HG02981 (cell line): ENCODE results near the gene SLC44A1.

Experiments
- ATAC-seq: cut with Tn5 transposase; IDR thresholded peaks from one replicate; pipeline ENCODE4 v1.9.1; 2021; ENCODE audit warnings: mild to moderate bottlenecking, moderate library complexity; ENCODE audit not compliant: unreplicated experiment

Gene SLC44A1

DNA sequence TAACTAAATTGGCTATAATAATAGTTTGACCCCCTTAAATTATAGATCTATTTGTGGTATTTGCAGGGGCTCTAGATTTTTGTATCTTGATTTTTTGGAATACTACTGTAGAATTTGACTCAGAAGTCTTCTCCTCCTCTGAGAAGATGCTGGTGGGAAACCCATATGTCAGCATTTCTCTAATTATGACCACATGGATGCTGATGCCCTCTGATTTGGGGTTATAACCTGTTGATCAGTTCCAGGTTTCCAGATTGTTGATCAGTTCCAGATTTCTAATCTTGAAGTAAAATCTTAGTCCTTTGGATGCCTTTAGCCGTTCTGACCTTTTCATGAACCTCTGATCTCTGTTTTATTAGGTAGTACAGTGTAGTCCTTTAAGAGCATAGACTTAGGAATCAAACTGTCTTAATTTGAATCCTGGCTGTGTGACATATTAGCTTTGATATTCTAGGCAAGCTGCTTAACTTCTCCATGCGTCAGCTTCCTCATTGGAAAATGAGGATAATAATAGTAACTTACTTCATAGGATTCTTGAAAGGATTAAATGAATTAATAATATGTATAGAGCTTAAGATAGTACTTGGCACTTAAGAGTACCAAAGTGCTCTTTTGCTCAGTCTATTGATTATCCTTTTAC lies 211.5 kb downstream of the SLC44A1 start:
- ATAC-seq: no peak

- no peak for ATAC-seq
These were observed 213.3 kb downstream of the SLC44A1 start for GRCh38 chr9:105457560-105458294.

DNA sequence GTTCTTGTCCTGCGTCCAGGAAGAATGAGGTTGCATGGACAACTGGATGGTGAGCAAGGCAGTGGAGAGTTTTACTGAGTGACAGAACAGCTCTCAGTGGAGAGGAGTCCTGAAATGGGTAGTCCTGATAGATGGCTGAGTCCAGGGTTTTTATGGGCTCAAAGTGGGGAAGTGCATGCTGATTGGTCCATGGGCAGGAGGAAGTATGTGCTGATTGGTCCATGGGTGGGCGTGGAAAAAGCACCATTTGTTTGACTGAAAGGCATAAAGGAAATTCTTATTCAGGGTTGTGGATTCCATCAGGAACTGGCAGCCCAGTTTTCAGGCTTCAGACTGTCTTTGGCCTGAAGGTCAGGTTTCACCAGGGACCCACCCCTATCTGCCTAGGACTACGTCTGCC lies 214.0 kb downstream of the SLC44A1 start:
- ATAC-seq: no peak

GRCh38 chr9:105459336-105459735 lies 214.9 kb downstream of the SLC44A1 start:
- ATAC-seq: no peak

- ATAC-seq: no peak
These were observed 222.5 kb downstream of the SLC44A1 start for GRCh38 chr9:105466898-105467455.

- no peak for ATAC-seq
These were observed 224.4 kb downstream of the SLC44A1 start for GRCh38 chr9:105468875-105469274.

DNA sequence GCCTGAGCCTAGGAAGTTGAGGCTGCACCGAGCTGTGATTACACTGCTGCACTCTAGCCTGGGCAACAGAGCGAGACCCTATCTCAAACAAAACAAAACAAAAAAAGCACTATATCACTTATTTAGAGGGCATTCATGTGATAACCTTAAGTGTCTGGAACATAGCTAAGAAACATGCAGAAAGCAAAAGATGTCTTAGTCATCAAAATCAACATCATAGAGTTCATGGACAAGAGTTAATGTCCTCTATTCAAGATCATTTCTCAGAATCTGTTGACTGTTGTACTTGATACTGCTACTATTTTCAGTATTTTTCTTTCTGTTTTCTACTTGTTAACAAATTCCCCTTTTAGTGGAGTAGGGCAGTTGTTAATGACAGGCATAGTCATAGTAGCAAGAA lies 228.8 kb downstream of the SLC44A1 start:
- no peak for ATAC-seq

- ATAC-seq: no peak
These were observed 230.9 kb downstream of the SLC44A1 start for GRCh38 chr9:105475302-105475701.

GRCh38 chr9:105479846-105480245 lies 235.4 kb downstream of the SLC44A1 start:
- ATAC-seq: no peak

- peak; percentile 75 for ATAC-seq
These were observed 239.2 kb downstream of the SLC44A1 start for GRCh38 chr9:105483618-105484017.

GRCh38 chr9:105484226-105484625 lies 239.8 kb downstream of the SLC44A1 start:
- ATAC-seq: no peak

GRCh38 chr9:105485131-105485530 lies 240.7 kb downstream of the SLC44A1 start:
- no peak for ATAC-seq
